HG02884 (cell line): ENCODE data around the gene PMM2.
A peak's percentile ranks its signal among the peaks of the same experiment; 100 is the strongest.
"Not testable (repeated sequence)": the region's sequence is repeated elsewhere in the genome, so short reads cannot be mapped to it uniquely, and the experiment has no call there.

Experiments used
- ATAC-seq: cut with Tn5 transposase; IDR thresholded peaks from one replicate; pipeline ENCODE4 v1.9.1; 2021; ENCODE audit warnings: mild to moderate bottlenecking, moderate library complexity; ENCODE audit not compliant: unreplicated experiment

The PMM2 gene

DNA sequence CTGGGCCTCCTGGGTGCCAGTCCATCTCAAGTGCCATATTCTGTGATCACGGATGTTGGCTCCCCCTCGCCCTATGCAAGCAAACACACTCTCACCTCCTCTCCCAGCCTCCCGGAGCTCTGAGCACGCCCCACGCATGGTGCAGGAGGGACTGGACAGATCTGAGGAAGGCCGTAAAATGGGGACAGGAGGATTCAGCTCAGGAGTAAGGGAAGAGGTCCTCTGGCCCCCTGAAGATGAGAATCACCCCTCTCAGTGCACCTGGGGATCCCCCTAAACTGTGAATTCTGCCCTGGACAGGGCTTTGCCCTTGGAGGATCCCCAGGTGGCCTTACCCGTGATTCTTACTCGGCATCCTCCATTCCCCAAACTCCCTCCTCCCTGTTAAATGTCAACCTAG, 15.8 kb upstream of the PMM2 start:
- ATAC-seq, result no peak

GRCh38 chr16:8782673-8783072, 15.0 kb upstream of the PMM2 start:
- ATAC-seq, result no peak

DNA sequence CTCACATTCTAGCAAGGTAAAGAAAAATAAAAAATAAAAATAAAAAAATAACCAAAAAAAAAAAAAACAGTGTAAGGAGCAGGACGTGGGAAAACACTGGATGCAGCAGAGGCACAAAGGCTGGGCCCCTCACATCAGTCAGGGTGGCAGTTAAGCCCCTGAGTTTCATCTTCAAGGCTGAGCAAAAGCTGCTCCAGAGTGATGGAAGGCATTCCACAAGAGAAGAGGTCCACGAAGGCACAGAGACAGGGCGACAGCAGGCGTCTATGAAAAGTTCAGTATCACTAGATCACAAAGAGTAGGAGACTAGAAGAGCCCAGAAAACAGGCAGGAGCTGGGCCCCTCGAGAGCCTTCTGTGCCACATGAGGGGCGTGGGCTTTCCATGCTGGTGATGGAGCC, 12.2 kb upstream of the PMM2 start:
- no peak for ATAC-seq

DNA sequence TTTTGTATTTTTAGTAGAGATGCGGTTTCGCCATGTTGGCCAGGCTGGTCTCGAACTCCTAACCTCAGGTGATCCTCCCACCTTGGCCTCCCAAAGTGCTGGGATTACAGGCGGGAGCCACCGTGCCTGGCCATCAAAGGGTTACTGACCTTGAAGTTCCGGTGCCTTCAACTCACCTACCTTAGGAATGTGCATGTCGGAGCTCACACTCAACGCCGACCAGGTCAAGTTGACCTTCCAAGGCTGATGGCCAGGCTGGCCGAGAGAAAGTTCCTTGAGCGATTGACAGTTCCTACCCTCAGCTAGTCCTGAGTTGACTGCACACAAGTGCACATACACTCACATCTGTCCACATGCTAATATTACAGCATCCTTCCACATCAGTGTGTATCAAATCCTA, 11.3 kb upstream of the PMM2 start:
- ATAC-seq, result not testable (repeated sequence)

- ATAC-seq, result no peak
Observed at GRCh38 chr16:8788578-8789172, 9.0 kb upstream of the PMM2 start.

GRCh38 chr16:8795091-8795490, 2.5 kb upstream of the PMM2 start:
- ATAC-seq, result no peak

GRCh38 chr16:8795818-8796217, 1.8 kb upstream of the PMM2 start:
- ATAC-seq, result no peak

- no peak for ATAC-seq
Observed at GRCh38 chr16:8796469-8797363, 923 bp upstream of the PMM2 start.

GRCh38 chr16:8798174-8798527, 512 bp downstream of the PMM2 start:
- peak; percentile 3 for ATAC-seq

- ATAC-seq, result no peak
Observed at GRCh38 chr16:8798535-8799157, 1.0 kb downstream of the PMM2 start.

GRCh38 chr16:8801701-8802100, 4.1 kb downstream of the PMM2 start:
- ATAC-seq, result no peak

- ATAC-seq, result not testable (repeated sequence)
Observed at GRCh38 chr16:8803733-8804132, 6.1 kb downstream of the PMM2 start.

DNA sequence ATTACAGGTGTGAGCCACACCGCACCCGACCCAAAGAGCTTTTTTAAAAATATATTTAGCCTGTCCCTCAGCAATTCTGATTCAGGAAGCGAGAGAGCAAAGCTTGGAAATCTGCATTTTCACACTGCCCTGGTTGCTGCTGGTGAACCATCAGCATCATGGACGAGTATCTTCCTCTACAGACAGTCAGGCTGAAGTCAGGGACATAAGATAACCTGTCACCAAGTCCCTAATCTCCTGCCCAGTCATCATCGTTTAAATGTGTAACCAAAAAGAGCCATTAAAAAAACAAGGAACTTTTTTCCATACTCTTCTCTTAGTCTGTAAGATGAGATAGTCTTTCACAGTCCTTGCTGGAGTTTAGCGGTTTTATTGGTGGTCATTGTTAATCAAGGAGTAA, 6.7 kb downstream of the PMM2 start:
- no peak for ATAC-seq

GRCh38 chr16:8806272-8806983, 8.8 kb downstream of the PMM2 start:
- ATAC-seq, result no peak

DNA sequence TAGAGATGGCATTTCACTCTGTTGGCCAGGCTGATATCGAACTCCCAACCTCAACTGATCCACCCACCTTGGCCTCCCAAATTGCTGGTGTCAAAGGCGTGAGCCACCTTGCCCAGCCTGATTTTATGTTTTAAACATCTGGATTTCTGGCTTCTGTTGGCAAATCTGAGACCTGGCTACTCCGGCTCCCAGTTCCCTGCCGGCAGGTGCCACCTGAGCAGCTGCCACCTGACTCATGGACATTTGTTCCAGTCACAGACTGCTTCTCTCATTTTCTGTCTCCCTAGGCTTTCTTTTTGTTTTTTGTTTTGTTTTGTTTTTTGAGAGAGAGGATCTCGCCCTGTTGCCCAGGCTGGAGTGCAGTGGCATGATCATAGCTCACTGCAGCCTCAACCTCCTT, 9.6 kb downstream of the PMM2 start:
- ATAC-seq, result no peak

GRCh38 chr16:8808009-8808408, 10.4 kb downstream of the PMM2 start:
- no peak for ATAC-seq

- no peak for ATAC-seq
Observed at GRCh38 chr16:8808613-8809353, 11.1 kb downstream of the PMM2 start.

GRCh38 chr16:8812162-8812843, 14.7 kb downstream of the PMM2 start:
- no peak for ATAC-seq

- no peak for ATAC-seq
Observed at GRCh38 chr16:8814095-8814806, 16.6 kb downstream of the PMM2 start.
